Breast epithelium (tissue), 3 donors: ENCODE data around the gene GDPD4.

Experiments
- POLR2A ChIP-seq: fragments of 450-650 bp; IDR thresholded peaks from one replicate; pipeline ENCODE4 v1.6.1; 2016; ENCODE audit warnings: antibody characterized with exemption, mild to moderate bottlenecking, moderate library complexity
- POLR2AphosphoS5 ChIP-seq, 3 donors: sonication (generic); formaldehyde crosslinking; IDR thresholded peaks; one replicate each; pipeline ENCODE4 v1.6.1; 2017; ENCODE audit warnings: antibody characterized with exemption in 3 of 3
- TF ChIP-seq, protein P1 (sequence below), 3 donors: fragments of 450-650 bp; IDR thresholded peaks; one replicate each; pipeline ENCODE4 v1.5.1; 2016 to 2017; ENCODE audit warnings: antibody characterized with exemption in 3 of 3, mild to moderate bottlenecking in 3 of 3, moderate library complexity in 3 of 3

DNA sequence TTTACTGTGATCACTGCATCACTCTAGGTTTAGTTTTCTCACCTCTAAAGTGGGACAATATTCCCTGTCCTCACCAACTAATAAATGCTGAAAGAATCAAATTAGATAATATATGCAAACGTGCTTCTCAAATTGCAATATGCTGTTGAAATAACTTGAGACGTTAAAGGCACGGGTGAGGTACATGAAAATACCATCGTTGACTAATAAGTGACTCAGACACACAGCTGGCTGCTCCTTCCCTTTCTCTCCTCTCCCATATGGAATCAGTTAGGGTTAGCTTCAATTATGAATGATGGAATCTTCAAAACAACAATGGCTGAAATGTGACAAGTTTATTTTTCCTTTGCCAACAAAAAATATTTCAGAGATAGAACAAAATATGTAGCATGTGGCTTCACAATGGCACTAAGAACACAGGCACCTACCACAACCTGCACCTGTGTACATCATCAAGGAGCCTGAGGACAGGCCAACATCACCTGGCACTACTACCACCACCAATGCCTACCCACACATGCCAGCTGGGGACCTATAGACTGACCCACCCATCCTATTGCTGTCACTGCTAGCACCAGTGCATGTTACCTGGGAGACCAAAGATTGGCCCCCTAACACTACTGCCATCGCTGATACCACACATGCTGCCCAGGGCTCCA is 13.7 kb downstream of the GDPD4 start:
- TF ChIP-seq POLR2AphosphoS5 (IDR thresholded peaks at IDR 0.05) (no peak), POLR2A (no peak)
- TF ChIP-seq, protein P1, sequence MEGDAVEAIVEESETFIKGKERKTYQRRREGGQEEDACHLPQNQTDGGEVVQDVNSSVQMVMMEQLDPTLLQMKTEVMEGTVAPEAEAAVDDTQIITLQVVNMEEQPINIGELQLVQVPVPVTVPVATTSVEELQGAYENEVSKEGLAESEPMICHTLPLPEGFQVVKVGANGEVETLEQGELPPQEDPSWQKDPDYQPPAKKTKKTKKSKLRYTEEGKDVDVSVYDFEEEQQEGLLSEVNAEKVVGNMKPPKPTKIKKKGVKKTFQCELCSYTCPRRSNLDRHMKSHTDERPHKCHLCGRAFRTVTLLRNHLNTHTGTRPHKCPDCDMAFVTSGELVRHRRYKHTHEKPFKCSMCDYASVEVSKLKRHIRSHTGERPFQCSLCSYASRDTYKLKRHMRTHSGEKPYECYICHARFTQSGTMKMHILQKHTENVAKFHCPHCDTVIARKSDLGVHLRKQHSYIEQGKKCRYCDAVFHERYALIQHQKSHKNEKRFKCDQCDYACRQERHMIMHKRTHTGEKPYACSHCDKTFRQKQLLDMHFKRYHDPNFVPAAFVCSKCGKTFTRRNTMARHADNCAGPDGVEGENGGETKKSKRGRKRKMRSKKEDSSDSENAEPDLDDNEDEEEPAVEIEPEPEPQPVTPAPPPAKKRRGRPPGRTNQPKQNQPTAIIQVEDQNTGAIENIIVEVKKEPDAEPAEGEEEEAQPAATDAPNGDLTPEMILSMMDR (IDR thresholded peaks at IDR 0.05), result no peak
